ENCODE results near the gene CAMK2N1. TPM values are rescaled to one million over a fixed set of nuclear protein-coding genes. Genes with fewer than 3 reads are reported as not detected.

Gene CAMK2N1
- total RNA-seq, 1 donor, result 28.5 TPM

DNA sequence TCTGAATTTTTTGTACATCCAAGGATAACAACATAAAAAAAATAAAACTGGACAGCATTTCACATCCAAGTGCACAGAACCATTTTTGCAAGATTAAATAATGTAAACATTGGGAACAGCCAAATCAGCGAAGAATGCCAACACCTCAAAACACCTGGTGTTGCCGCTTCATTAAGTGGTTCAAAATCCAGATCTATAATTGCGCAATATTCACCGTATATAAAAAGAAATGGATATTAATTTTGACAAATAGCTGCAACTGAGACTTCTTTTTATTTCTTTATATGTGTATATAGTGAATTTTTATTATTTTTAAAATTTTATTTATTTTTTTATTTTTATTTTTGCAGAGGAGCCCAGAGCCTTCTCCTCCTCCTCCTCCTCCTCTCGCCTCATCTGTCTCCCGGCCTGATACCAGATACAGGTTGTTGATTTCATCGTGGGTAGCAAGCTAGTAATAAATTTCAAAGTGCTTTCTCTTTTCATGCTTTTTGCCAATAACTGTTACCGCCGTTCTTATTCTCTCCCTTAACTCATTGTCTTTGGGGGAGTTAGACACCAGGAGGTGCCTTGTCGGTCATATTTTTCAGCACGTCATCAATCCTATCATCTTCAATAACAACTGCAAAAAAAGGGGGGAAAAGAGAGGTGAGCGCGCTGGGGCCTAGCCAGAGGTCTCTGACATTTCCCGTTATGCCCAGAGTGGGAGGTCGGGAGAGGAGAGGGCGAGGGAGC lies 2.7 kb downstream of the CAMK2N1 start:
- no peak for DNase-seq (ENCODE audit: low read depth)
- H3K4me3 ChIP-seq (ENCODE audit: low read depth, low read length), result peak overlapping the region; percentile 79
- TF ChIP-seq, protein P1, sequence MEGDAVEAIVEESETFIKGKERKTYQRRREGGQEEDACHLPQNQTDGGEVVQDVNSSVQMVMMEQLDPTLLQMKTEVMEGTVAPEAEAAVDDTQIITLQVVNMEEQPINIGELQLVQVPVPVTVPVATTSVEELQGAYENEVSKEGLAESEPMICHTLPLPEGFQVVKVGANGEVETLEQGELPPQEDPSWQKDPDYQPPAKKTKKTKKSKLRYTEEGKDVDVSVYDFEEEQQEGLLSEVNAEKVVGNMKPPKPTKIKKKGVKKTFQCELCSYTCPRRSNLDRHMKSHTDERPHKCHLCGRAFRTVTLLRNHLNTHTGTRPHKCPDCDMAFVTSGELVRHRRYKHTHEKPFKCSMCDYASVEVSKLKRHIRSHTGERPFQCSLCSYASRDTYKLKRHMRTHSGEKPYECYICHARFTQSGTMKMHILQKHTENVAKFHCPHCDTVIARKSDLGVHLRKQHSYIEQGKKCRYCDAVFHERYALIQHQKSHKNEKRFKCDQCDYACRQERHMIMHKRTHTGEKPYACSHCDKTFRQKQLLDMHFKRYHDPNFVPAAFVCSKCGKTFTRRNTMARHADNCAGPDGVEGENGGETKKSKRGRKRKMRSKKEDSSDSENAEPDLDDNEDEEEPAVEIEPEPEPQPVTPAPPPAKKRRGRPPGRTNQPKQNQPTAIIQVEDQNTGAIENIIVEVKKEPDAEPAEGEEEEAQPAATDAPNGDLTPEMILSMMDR (IDR thresholded peaks at IDR 0.05; ENCODE audit: insufficient read depth, low read length), result no peak

DNA sequence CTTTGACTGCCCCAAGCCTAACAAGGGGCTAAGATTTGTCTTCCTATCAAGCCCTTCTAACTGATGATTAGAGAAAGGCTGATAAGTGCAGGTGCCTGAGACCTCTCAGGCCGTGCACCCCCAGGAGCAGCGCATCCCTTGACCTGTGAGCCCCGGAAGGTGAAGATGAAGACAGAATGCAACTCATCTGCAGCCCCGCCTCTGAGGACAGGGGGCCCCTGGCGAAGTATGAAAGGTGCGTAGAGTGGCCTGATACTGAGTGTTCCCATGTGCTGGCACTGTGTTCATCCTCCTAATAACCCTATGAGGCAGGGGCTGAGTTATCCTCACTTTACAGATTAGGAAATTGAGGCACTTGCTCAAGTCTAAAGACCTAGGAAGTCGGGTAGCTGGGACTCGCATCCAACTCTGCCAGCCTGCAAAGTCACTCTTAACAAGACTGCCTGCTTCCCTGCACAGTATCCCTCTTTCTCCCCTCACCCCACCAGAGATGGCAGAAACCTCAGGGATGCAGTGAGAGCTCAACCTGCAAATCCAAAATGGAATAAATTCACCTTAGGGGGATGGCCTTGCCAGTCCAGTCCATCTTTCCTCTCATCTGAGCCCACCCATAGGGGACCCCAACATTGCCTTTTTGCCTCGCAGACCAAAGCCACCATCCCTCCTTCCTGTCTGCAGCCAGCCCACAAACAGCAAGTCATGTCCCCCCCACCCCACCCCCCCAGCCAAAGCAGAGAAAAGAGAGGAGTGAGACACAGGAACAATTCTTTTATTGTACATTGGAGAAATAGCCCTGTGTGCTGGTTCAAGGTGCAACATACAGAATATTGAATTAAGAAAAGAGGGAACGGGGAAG lies 4.1 kb downstream of the CAMK2N1 start:
- TF ChIP-seq, protein P1 (IDR thresholded peaks at IDR 0.05; ENCODE audit: insufficient read depth, low read length), result no peak
- no peak overlapping the region for H3K4me3 ChIP-seq (ENCODE audit: low read depth, low read length)
- DNase-seq (ENCODE audit: low read depth), result no peak

DNA sequence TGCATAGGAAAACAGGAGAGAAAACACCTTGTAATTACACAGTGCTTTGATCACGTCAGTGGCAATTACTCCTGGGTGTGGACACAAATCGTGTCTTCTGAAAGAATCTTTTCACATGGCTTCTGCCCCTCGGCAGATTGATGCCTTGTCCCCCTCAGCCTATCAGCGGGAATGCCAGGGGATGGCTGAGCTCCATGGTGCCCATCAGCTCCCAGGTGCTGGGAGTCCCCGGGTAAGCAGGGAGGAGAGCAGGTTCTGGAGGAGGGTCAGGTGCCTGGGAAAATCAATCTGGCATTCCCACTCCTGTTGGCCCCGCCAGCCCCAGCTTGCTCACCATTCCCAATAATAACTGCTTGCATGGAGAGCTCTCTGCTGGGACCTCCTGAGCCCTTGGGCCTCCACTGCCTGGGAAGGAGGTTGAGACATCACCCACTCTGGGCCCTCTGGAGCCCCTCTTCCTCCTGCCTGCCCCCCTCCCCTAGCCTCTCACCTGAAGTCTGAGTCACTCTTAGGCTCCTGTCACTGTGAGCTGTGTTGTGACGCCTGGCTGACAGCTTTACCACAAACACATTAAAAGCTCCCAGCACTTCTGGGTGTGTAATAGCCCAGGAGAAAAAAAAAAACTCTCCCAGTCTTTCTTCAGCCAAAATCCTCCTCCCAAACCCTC lies 4.9 kb downstream of the CAMK2N1 start:
- no peak for DNase-seq (ENCODE audit: low read depth)
- TF ChIP-seq, protein P1 (IDR thresholded peaks at IDR 0.05; ENCODE audit: insufficient read depth, low read length), result no peak

DNA sequence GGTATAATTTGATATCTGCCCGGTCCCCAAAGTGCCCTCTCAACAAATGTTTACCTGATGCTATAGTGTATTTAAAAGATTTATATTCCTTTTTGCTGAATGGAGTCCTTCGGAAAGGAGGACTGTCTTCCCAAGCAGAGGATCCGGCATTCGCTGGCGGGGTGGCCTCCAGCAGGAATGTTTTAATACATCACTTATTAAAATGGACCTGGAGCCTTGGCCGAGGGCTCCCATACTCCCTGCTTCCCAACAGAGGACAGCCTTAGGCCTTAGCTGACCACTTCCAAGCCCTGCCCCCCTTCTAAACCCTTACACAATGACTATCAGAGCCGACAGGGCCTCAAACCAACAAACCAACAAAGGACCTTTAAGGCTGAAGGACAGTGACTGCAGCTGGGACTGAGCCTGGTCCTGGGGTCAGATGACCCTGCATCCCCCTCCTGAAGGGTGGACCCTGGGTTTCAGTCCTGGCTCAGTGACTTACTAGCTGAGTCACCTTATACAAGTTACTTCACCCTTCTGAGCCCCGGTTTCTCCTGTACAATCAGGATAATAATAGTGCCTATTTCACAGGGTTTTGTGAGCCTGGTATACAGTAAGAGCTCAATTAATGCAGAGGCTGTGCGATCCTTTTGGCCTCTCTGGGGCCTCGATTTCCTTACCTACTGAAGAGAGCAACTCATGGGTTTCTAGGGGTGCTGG lies 5.6 kb downstream of the CAMK2N1 start:
- no peak for DNase-seq (ENCODE audit: low read depth)
- TF ChIP-seq, protein P1 (IDR thresholded peaks at IDR 0.05; ENCODE audit: insufficient read depth, low read length), result no peak

More for the DNA sequence above, 4.9 kb downstream of the CAMK2N1 start:
- no peak overlapping the region for H3K4me3 ChIP-seq (ENCODE audit: low read depth, low read length)

DNA sequence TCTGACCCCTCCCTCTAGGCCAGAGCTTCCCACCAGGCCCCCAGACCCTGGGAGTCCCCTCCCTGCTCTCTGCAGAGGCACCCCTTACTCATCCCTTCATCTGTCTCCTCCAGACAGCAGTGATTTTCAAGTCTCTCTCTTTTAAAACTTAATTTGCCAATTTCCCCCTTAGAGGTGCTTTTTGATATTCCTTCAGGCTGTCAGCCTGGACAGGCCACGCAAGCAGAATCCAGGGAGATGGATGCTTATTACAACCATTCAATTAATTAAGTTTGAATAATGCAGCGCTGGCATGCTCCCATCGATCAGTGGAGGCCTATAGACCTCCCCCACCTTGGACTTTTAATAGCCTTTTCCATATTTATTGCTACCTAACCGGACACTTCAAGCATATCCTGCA lies 6.2 kb downstream of the CAMK2N1 start:
- DNase-seq (ENCODE audit: low read depth), result no peak
- TF ChIP-seq, protein P1 (IDR thresholded peaks at IDR 0.05; ENCODE audit: insufficient read depth, low read length), result no peak
- no peak overlapping the region for H3K4me3 ChIP-seq (ENCODE audit: low read depth, low read length)

More for the DNA sequence above, 5.6 kb downstream of the CAMK2N1 start:
- no peak overlapping the region for H3K4me3 ChIP-seq (ENCODE audit: low read depth, low read length)

DNA sequence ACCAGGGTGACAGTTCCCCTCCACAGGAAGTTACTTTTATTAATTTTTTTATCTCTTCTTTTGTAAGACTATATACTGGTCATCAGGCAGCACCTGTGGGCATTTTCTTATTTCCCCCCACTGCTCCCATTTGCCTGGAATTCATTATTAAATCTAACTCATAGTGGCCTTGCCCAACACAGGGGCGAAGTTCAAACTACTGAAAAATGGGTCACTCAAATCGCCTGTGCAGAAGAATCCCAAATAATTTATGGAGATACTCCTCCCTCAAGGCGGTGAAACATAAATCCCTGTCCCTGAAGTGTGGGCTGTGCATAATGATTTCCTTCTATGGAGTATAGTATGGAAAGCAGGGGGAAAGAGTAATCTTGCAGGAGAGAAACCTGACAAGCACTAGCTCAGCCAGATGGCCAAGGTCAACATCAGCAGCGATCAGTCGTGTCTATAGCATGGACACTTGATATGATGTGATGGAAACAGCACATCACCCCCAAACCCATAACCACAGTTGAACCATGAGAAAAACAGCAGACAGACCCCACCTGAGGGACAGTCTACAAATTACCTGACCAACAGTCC lies 7.9 kb downstream of the CAMK2N1 start:
- no peak for DNase-seq (ENCODE audit: low read depth)
- TF ChIP-seq, protein P1 (IDR thresholded peaks at IDR 0.05; ENCODE audit: insufficient read depth, low read length), result no peak

More for the DNA sequence above, 7.9 kb downstream of the CAMK2N1 start:
- H3K4me3 ChIP-seq (ENCODE audit: low read depth, low read length), result no peak overlapping the region

Data from fibroblast of the aortic adventitia (primary cell).